Kidney (tissue), 14 donors: ENCODE measurements around the gene IGFL3. TPM values are rescaled to one million over a fixed set of nuclear protein-coding genes. Genes with fewer than 3 reads are reported as not detected.

Experiments used
- DNase-seq, 5 donors: peaks; one replicate each; pipeline ENCODE4 v3.0.0-alpha.2; 2013 to 2020
- FAIRE-seq: peaks from 2 replicates; lab custom pipeline; 2012; peaks lifted over from hg19 to GRCh38; lab: Jason Lieb, UNC
- H3K27ac ChIP-seq, 2 donors: one replicate each; pipeline ENCODE4 v1.7.0; 2013; ENCODE audit warnings: low read depth in 2 of 2, low read length in 2 of 2, inconsistent platforms in 1 of 2
- H3K27me3 ChIP-seq: one replicate; pipeline ENCODE4 v1.7.1; 2013; ENCODE audit warnings: low read length, inconsistent platforms; ENCODE audit not compliant: control insufficient read depth, insufficient read depth
- H3K36me3 ChIP-seq, 3 donors: one replicate each; pipeline versions ENCODE4 v1.7.0 to v1.7.1; 2013; ENCODE audit warnings: low read length in 3 of 3, control low read depth in 1 of 3, inconsistent platforms in 1 of 3; ENCODE audit not compliant: insufficient read depth in 3 of 3, control insufficient read depth in 2 of 3
- H3K4me1 ChIP-seq, 3 donors: one replicate each; pipeline versions ENCODE4 v1.7.0 to v1.7.1; 2013; ENCODE audit warnings: low read length in 3 of 3, inconsistent platforms in 1 of 3, low read depth in 1 of 3; ENCODE audit not compliant: control insufficient read depth in 2 of 3, insufficient read depth in 2 of 3
- H3K4me3 ChIP-seq, 3 donors: one replicate each; pipeline versions ENCODE4 v1.7.0 to v1.8.1; 2013; ENCODE audit warnings: low read length in 3 of 3, control low read depth in 1 of 3, inconsistent platforms in 1 of 3
- H3K9ac ChIP-seq, 3 donors: one replicate each; pipeline versions ENCODE4 v1.7.0 to v1.7.1; 2013; ENCODE audit warnings: low read length in 3 of 3, control low read depth in 1 of 3, inconsistent platforms in 1 of 3
- H3K9me3 ChIP-seq, 3 donors: one replicate each; pipeline versions ENCODE4 v1.7.0 to v1.7.1; 2013; ENCODE audit warnings: low read length in 3 of 3, control low read depth in 1 of 3, inconsistent platforms in 1 of 3; ENCODE audit not compliant: control insufficient read depth in 2 of 3, insufficient read depth in 1 of 3
- intact Hi-C: fragments of 100-400 bp; cut with DNase I; formaldehyde crosslinking; loops from one replicate; pipeline ENCODE4 v1.11.1; 2022
- polyA plus RNA-seq: library from polyadenylated mRNA; stranded (reverse); fragments of 350-450 nt; fragmentation: Illumina TruSeq; extraction: RNeasy Lipid Tissue Mini Kit (QIAGEN cat#74804); gene quantifications from one replicate; pipeline ENCODE4 v1.2.3, GENCODE V29; 2014; ENCODE audit warnings: low read depth, low replicate concordance; ENCODE audit not compliant: insufficient read depth
- total RNA-seq: library from RNA; stranded (reverse); fragmentation: NEBNext Ultra II Directional; extraction: Animal tissue kit (Norgen Biotek cat#: 25700); gene quantifications from one replicate; pipeline ENCODE4 v1.2.1, GENCODE V29; 2021
- TF ChIP-seq, protein P1 (sequence below): IDR thresholded peaks from 3 replicates; pipeline ENCODE4 v1.5.1; 2012; ENCODE audit warnings: mild to moderate bottlenecking, moderate library complexity, borderline replicate concordance; ENCODE audit not compliant: insufficient read depth; ENCODE audit errors: extremely low read depth
- donor health status: control.
- donor health status: control.
- donor health status: control.
- donor health status: control.
- donor health status: control.
- donor health status: DM: yes; HTN: yes; CAD: no.
- donor health status: Normal renal cell carcinoma (clear cell type).

The IGFL3 gene
- total and polyA plus RNA-seq, 2 donors from 2014 or later = not detected

DNA sequence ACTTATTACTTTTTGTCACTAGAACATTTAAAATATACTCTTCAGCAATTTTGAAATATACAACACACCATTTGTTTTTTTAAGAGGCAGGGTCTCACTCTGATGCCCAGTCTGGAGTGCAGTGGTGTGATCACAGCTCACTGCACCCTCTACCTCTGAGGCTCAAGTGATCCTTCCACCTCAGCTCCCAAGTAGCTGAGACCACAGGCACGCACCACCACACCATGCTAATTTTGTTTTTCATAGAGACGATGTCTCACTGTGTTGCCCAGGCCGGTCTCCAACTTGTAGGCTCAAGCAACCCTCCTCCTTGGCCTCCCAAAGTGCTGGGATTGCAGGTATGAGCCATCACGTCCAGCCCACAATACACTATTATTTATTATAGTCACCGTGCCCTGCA is 26.1 kb upstream of the IGFL3 start:
- Histone ChIP-seq H3K27ac (no peak overlapping the region), H3K9me3 (no peaks in the 10 kb centered on the region), H3K9ac (no peak overlapping the region), H3K4me3 (no peak overlapping the region), H3K36me3 (no peaks in the 10 kb centered on the region), H3K27me3 (no peaks in the 10 kb centered on the region), H3K4me1 (no peaks in the 10 kb centered on the region)
- DNase-seq (no peak), FAIRE-seq (no peak)
- TF ChIP-seq, protein P1, sequence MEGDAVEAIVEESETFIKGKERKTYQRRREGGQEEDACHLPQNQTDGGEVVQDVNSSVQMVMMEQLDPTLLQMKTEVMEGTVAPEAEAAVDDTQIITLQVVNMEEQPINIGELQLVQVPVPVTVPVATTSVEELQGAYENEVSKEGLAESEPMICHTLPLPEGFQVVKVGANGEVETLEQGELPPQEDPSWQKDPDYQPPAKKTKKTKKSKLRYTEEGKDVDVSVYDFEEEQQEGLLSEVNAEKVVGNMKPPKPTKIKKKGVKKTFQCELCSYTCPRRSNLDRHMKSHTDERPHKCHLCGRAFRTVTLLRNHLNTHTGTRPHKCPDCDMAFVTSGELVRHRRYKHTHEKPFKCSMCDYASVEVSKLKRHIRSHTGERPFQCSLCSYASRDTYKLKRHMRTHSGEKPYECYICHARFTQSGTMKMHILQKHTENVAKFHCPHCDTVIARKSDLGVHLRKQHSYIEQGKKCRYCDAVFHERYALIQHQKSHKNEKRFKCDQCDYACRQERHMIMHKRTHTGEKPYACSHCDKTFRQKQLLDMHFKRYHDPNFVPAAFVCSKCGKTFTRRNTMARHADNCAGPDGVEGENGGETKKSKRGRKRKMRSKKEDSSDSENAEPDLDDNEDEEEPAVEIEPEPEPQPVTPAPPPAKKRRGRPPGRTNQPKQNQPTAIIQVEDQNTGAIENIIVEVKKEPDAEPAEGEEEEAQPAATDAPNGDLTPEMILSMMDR = no peak
- intact Hi-C loops = no loop called here

DNA sequence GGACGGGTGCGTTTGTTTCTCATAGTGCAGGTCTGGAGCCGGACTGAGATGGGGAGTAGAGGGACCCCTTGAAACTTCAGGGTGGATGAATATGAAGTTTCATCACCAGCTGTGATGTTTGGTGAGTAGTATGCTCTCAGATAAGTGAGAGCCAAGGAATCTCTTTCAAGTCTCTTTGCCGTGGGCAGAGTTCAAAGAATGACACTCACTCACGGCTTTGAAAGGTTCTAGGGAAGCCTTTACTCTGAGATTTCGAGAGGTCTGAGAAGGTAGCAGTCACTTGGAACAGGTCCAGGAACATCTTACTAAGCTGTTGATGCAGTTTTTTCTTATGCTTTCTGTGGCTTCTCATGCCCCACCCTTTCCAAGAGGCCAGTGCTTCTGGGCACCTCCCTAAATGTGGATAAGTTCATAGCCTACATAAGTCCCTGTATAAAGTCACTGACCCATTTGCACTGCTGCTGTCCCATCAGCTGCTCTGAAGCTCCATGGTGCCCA is 23.4 kb upstream of the IGFL3 start, which contains the start of gene IGFL2:
IGFL2 (plus strand) TSS at position 448 of the 498 bp plus-strand sequence; CDS start at position 489, 41 bp downstream.
- FAIRE-seq = no peak
- no peaks in the 10 kb centered on the region for H3K9me3 ChIP-seq
- no peaks in the 10 kb centered on the region for H3K4me1 ChIP-seq
- TF ChIP-seq, protein P1 = no peak
- H3K27ac ChIP-seq = no peak within 1 kb of the TSS
- no peak within 1 kb of the TSS for H3K9ac ChIP-seq
- no peak for DNase-seq
- H3K36me3 ChIP-seq = no peaks in the 10 kb centered on the region
- intact Hi-C loops = no loop called here
- H3K27me3 ChIP-seq = no peaks in the 10 kb centered on the region
- no peak within 1 kb of the TSS for H3K4me3 ChIP-seq

DNA sequence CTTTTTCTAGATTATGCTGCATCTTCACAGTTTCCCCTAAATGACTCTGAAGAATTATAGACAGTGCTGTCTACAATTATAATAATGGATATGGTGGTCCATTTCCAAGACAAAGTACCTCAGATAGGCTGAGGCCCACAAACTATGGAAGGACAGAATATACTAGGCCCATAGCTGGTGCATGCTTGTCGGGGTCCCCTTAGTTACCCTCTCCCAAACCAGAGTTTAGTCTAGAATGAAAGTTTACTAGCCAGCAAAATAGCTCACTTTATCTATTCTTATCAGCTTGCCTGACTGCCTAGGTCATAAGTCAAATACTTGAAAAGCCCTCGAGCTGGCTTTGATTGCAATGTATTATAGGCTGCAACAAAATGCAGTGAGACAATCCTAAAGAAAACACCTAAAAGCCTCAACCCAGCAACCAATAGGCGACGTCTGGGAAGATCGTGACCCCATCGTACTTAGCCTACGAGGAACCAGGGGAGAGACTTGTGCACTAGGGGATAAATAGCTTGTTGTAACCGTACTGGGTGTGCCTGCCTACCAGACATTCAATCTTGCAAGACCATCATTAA is 22.8 kb upstream of the IGFL3 start:
- DNase-seq = no peak
- Histone ChIP-seq H3K4me1 (no peaks in the 10 kb centered on the region), H3K4me3 (no peak overlapping the region), H3K9me3 (no peaks in the 10 kb centered on the region), H3K27ac (no peak overlapping the region), H3K27me3 (no peaks in the 10 kb centered on the region), H3K36me3 (no peaks in the 10 kb centered on the region), H3K9ac (no peak overlapping the region)
- TF ChIP-seq, protein P1 = no peak
- no peak for FAIRE-seq
- intact Hi-C loops = no loop called here

DNA sequence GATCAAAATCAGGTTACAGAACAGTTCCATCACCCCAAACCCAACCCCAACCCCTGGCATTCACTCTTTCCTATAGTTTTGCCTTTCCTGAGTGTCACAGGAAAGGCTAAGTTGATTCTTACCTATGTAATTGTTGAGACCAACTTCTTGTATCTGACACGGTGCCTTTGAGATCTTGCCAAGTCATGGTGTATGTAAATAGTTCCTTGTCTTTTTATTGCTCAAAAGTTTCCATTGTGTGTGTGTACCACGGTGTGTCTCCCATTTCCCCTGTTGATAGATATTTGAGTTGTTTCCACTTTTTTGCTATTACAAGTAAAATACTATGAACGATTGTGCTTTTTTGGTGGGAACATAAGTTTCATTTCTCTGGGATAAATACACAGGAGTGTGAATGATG is 20.3 kb upstream of the IGFL3 start:
- no peak for FAIRE-seq
- Histone ChIP-seq H3K27me3 (no peaks in the 10 kb centered on the region), H3K36me3 (no peaks in the 10 kb centered on the region), H3K9me3 (no peaks in the 10 kb centered on the region), H3K4me3 (no peak overlapping the region), H3K9ac (no peak overlapping the region), H3K4me1 (no peaks in the 10 kb centered on the region), H3K27ac (no peak overlapping the region)
- TF ChIP-seq, protein P1 = no peak
- intact Hi-C loops = no loop called here
- DNase-seq = no peak
